Activated CD8-positive, alpha-beta memory T cell treated with anti-CD3 and anti-CD28 coated beads, Interleukin-2, amount 50 U/mL, for 1 hour (primary cell): ENCODE results near the gene LLGL1.
"Not testable (repeated sequence)": the region's sequence is repeated elsewhere in the genome, so short reads cannot be mapped to it uniquely, and the experiment has no call there.

Experiments
- DNase-seq: peaks from one replicate; pipeline ENCODE4 v3.0.0-alpha.2; 2020; ENCODE audit errors: extremely low read depth

LLGL1 gene

DNA sequence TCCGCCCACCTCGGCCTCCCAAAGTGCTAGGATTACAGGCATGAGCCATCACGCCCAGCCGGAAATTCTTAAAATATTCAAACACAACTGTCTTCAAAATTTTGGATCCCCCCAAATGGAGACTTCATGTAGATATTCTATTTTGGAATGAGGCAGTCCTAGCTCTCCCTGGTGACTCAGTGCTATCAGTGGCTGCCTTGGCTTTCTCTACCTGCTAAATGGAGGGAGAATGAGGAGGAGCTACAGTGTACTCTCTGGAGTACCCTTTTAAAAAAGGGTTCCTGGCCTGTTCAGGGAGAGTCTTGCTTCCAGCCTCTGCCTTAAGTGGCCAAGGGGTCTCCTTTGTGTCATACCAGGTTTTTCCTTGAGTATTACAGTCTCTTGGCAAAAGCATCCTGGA, 31.0 kb upstream of the LLGL1 start:
- no peak for DNase-seq

- no peak for DNase-seq
Measured at GRCh38 chr17:18194804-18195203, 30.6 kb upstream of the LLGL1 start.

- no peak for DNase-seq
Measured at GRCh38 chr17:18195246-18195645, 30.2 kb upstream of the LLGL1 start.

DNA sequence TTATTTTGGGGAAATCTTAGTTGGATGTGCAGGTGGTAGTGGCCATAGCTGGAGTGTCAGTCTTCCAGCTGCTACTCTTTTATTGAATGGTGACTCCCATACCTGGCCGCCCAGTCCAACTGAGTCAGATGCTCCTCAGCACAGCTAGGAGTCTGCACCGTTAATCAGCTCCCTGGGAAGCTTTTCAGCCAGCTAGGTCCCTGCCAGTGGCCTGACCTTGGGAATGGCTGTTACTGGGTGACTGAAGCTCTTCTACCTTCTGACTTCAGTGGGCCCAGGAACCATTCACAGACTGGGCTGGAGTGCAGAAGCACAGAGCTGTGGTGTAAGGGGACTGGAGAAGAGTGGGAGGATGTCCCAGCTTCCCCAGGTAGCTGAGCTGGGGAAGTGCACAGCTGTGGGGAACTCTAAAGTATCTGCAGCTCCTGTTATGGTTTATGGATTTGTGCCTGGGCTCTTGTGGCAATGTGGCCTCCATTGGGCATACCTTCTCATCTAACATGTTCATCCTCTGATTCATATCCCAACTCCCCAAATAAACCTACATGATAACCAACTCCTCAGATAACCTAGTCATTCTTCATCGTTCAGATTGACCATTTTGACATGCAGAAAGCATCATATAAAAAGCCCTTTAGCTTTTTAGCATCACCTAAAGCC, 27.8 kb upstream of the LLGL1 start:
- DNase-seq, result no peak

DNA sequence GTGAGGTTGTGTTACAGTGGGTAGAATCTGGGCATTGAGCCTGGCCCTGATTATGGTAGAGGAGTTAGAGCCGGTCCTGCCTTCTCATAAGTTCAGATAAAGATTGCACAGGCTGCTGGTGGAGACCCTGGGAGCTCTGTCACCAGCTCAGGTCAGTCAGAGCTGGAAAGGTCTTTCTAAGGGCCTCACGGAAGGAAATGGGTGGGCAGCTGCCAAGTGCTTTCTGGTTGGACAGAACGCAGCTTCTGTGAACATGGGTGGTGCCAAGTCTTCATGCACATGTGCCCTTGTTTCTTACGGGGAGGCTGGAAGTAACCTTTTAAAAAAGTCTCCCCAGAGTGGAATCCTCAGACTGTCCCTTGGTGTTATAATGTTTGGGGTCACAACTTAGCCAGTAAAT, 26.9 kb upstream of the LLGL1 start:
- DNase-seq, result no peak

- DNase-seq, result no peak
Measured at GRCh38 chr17:18201108-18201507, 24.3 kb upstream of the LLGL1 start.

DNA sequence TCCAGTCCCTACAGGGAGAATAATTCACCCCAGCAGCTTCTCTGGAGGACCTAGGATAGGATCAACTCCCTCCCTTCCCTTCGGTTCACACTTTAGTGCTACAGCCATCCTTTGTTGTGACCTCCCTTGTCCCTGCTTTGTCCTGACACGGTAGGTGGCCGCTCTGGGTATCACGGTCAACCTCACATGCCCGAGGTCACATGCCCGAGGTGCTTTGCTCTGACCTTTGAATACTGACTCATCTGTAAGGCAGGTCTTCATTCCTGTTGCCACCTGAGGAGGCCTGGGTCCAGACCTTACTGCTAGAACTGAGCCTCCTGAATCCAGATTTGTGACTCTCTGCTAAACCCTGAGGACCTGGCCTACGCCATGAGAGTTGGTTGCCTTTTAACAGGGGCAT, 22.1 kb upstream of the LLGL1 start:
- no peak for DNase-seq

DNA sequence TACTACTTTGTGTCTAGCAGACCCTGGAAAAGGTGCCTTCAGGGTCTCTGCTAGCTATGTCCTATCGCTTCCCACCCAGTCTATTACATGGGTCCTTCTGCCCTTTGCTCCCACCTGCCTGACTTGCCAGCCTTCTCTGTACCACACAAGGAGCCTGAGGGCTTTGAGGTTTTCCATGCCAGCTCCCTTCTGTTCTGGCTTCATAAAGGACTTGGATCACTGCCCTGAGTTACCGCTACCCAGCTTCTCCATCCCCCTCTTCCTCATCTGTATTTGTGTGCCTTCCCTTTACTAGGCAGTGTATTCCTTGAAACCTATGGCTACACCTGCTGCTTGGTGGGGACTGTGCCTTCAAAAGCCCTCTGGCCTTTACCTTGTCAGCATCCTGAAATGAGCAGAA, 19.6 kb upstream of the LLGL1 start:
- DNase-seq, result no peak

- DNase-seq, result no peak
Measured at GRCh38 chr17:18206962-18207361, 18.5 kb upstream of the LLGL1 start.

DNA sequence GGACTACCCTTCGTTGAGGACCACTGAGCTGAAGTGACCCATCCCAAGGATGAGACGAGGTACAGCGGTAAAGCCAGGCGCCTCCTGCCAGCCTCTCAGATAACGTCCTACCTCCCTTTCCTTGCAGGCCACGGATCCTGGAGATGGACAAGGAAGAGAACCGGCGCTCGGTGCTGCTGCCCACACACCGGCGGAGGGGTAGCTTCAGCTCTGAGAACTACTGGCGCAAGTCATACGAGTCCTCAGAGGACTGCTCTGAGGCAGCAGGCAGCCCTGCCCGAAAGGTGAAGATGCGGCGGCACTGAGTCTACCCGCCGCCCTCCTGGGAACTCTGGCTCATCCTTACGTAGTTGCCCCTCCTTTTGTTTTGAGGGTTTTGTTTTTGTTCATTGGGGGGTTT, 17.3 kb upstream of the LLGL1 start:
- no peak for DNase-seq

DNA sequence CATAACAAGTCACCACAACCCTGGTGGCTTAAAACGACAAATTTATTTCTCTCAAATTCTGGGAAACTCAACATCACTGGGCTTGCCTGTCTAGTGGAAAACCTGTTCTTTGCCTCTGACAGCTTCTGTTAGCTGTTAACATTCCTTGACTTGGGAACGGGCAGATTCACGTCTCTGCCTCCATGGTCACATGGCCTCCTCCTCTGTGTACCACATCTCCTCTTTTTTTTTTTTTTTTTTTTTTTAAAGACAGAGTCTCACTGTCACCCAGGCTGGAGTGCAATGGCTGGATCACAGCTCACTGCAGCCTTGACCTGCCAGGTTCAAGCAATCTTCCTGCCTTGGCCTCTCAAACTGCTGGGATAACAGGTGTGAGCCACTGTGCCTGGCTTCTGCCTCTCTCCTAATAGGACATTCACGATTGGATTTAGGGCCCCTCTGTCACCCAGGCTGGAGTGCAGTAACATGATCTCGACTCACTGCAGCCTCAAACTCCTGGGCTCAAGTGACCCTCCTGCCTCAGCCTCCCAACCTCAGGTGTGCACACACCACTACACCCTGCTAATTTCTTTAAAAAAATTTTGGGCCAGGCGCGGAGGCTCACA, 11.7 kb upstream of the LLGL1 start:
- no peak for DNase-seq

DNA sequence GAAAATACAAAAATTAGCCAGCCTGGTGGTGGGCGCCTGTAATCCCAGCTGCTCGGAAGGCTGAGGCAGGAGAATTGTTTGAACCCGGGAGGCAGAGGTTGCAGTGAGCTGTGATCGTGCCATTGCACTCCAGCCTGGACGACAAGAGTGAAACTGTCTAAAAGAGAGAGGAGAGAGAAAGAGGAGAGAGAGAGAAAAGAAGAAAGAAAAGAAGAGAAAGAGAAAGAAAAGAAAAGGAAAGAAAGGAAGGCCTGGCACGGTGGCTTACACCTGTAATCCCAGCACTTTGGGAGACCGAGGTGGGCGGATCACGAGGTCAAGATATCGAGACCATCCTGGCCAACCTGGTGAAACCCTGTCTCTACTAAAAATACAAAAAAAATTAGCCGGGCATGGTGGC, 8.5 kb upstream of the LLGL1 start:
- DNase-seq, result not testable (repeated sequence)

GRCh38 chr17:18217412-18218015, 7.9 kb upstream of the LLGL1 start:
- peak; percentile 26 for DNase-seq

- DNase-seq, result no peak
Measured at GRCh38 chr17:18218756-18219415, 6.5 kb upstream of the LLGL1 start.

GRCh38 chr17:18224053-18224386, 1.4 kb upstream of the LLGL1 start:
- DNase-seq, result no peak

GRCh38 chr17:18224387-18225120, 881 bp upstream of the LLGL1 start:
- DNase-seq, result no peak

DNA sequence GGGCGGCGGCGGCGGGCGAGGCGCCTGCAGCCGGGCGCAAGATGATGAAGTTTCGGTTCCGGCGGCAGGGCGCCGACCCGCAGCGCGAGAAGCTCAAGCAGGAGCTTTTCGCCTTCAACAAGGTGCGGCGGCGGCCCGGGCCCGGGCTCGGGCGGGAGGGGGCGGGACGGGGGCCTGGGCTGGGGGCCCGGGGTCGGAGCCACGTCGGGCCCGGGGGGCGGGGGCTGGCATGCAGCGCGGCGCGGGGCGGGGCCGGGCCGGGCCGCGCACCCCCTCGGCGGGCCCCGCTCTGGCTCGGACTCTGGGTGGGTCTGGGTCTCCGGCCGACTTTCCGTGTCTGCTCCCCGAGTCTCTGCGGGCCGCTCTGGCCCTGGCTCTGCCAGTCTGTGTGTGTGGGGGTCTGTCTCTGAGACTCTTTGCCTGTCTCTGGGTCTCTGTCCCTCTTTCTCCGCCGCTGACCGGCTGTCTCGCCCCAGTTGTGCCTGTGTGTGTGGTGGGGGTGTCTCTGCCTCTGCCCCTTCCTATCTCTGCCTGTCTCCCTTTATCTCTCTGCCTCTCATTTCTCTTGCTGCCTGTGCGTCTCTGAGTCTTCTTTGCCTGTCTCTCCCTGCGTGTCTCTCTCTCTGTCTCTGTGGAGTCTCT, 328 bp downstream of the LLGL1 start:
- no peak for DNase-seq

GRCh38 chr17:18226284-18226945, 980 bp downstream of the LLGL1 start:
- DNase-seq, result no peak

GRCh38 chr17:18227635-18228034, 2.2 kb downstream of the LLGL1 start:
- no peak for DNase-seq

- DNase-seq, result no peak
Measured at GRCh38 chr17:18228176-18228682, 2.8 kb downstream of the LLGL1 start.

DNA sequence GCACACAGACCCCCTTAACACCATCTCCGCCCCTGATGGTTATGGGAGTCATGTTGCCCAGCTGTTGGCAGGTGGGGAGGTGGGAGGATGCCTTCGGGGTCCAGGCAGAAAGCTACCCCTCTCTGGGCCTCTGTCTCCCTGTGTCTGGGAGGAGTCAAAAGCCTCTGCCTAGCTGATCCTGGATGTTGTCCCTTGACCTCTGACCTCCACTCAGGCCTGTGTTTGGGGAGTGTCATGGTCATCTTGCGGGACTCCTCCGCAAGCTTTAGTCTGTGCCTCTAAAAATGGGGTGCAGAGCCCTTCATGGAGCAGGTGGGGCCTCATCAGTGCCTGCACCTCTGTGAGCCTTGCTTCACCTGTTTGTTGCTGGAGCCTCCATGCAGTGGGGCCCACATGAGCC, 3.8 kb downstream of the LLGL1 start:
- no peak for DNase-seq
